IMR-90 (cell line): Measurements from ENCODE around the gene C1orf159.

Experiments used
- BHLHE40 ChIP-seq: fragments of 150-350 bp; IDR thresholded peaks from 2 replicates; pipeline ENCODE4 v1.6.1; 2016; ENCODE audit warnings: mild to moderate bottlenecking, low read depth, low read length
- CEBPB ChIP-seq: IDR thresholded peaks from 2 replicates; pipeline ENCODE4 v1.6.1; 2012; ENCODE audit warnings: low read depth, low read length, improper control_type of control experiment
- CTCF ChIP-seq: conservative IDR thresholded peaks from 2 replicates; pipeline ENCODE4 v1.5.1; 2012; ENCODE audit warnings: mild to moderate bottlenecking, low read depth, low read length, improper control_type of control experiment
- ELK1 ChIP-seq: fragments of 150-350 bp; IDR thresholded peaks from 2 replicates; pipeline ENCODE4 v1.6.1; 2016; ENCODE audit warnings: low read depth, mild to moderate bottlenecking, low read length, moderate library complexity, borderline replicate concordance
- FOS ChIP-seq: fragments of 150-350 bp; IDR thresholded peaks from 2 replicates; pipeline ENCODE4 v1.6.1; 2016; ENCODE audit warnings: low read depth, low read length
- MAFK ChIP-seq: IDR thresholded peaks from 2 replicates; pipeline ENCODE4 v1.6.1; 2012; ENCODE audit warnings: low read depth, low read length, improper control_type of control experiment
- MXI1 ChIP-seq: IDR thresholded peaks from 2 replicates; pipeline ENCODE4 v1.6.1; 2012; ENCODE audit warnings: low read depth, mild to moderate bottlenecking, low read length, moderate library complexity, borderline replicate concordance
- POLR2A ChIP-seq: IDR thresholded peaks from 2 replicates; pipeline ENCODE4 v1.6.1; 2012; ENCODE audit warnings: mild to moderate bottlenecking, low read depth, low read length
- RAD21 ChIP-seq: IDR thresholded peaks from 2 replicates; pipeline ENCODE4 v1.6.1; 2012; ENCODE audit warnings: low read length, improper control_type of control experiment
- RCOR1 ChIP-seq: IDR thresholded peaks from 2 replicates; pipeline ENCODE4 v1.6.1; 2012; ENCODE audit warnings: mild to moderate bottlenecking, low read length, improper control_type of control experiment; ENCODE audit not compliant: insufficient replicate concordance
- RFX5 ChIP-seq: IDR thresholded peaks from 2 replicates; pipeline ENCODE4 v1.8.0; 2012; ENCODE audit warnings: low read depth, mild to moderate bottlenecking, low read length, moderate library complexity
- SMC3 ChIP-seq: fragments of 150-350 bp; IDR thresholded peaks from 2 replicates; pipeline ENCODE4 v1.6.1; 2016; ENCODE audit warnings: low read depth, mild to moderate bottlenecking, antibody characterized with exemption, low read length, moderate library complexity

- TF ChIP-seq MAFK (no peak), CTCF (no peak), RAD21 (no peak), POLR2A (no peak), MXI1 (no peak), RFX5 (no peak), FOS (no peak), CEBPB (no peak), BHLHE40 (no peak), ELK1 (no peak), SMC3 (no peak), RCOR1 (no peak)
Measured at GRCh38 chr1:1081311-1082238, 34.3 kb downstream of the C1orf159 start.
